HUES64 (cell line): Measurements from ENCODE around the gene CHN2.

Experiments
- H3K27ac ChIP-seq: 2 replicates; pipeline ENCODE4 v1.7.0; 2013; ENCODE audit warnings: low read depth, low read length, inconsistent platforms
- H3K27me3 ChIP-seq: 2 replicates; pipeline ENCODE4 v1.6.1; 2013; ENCODE audit warnings: mild to moderate bottlenecking, low read length; ENCODE audit not compliant: insufficient read depth
- H3K36me3 ChIP-seq: 2 replicates; pipeline ENCODE4 v1.6.1; 2013; ENCODE audit warnings: mild to moderate bottlenecking, low read length; ENCODE audit not compliant: insufficient read depth
- H3K4me1 ChIP-seq: 2 replicates; pipeline ENCODE4 v1.6.1; 2013; ENCODE audit warnings: mild to moderate bottlenecking, low read length, moderate library complexity; ENCODE audit not compliant: insufficient read depth
- H3K4me3 ChIP-seq: 2 replicates; pipeline ENCODE4 v1.5.1; 2013; ENCODE audit warnings: mild to moderate bottlenecking, low read length, moderate library complexity
- H3K9ac ChIP-seq: 2 replicates; pipeline ENCODE4 v1.6.1; 2013; ENCODE audit warnings: mild to moderate bottlenecking, low read depth, low read length
- H3K9me3 ChIP-seq: 2 replicates; pipeline ENCODE4 v1.6.1; 2013; ENCODE audit warnings: low read depth, low read length; ENCODE audit not compliant: insufficient read depth
- WGBS: fragments of 150-250, 120-280 bp; methylation state at CpG from one replicate; pipeline ENCODE4 v1.1.7; 2013; ENCODE audit warnings: missing lambda C conversion rate; 5-methylcytosine and 5-hydroxymethylcytosine counted together

The CHN2 gene

GRCh38 chr7:29328045-29328444 lies 133.5 kb downstream of the CHN2 start:
- Histone ChIP-seq H3K27ac (no peak overlapping the region), H3K4me3 (no peak overlapping the region), H3K36me3 (no peaks in the 10 kb centered on the region), H3K9ac (no peak overlapping the region), H3K27me3 (no peaks in the 10 kb centered on the region), H3K9me3 (no peaks in the 10 kb centered on the region), H3K4me1 (no peaks in the 10 kb centered on the region; the same call in 1 of the 2 replicates)
- WGBS, result 94% methylated on average over 5 of the region's 5 CpGs

DNA sequence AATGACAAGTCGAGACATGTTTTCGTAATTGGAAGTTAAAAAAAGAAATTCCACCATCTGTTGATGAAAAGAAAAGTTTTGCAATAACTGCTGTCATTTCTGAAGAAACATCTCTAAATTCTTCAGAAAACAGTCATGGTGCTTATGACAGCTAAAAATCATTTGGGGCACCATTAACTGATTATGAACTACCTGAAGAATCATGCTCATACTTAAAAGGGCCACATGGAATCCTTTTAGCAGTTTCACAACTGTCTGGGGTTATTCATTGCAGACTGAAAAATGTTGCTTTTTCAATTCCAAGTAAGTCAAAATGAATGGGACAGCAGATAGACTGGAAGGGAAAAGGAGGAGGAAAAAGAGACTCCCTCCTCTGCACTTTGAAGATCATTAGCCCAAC lies 134.2 kb downstream of the CHN2 start:
- no peak overlapping the region for H3K4me3 ChIP-seq
- 100% methylated on average over 2 of the region's 2 CpGs for WGBS
- H3K9me3 ChIP-seq, result no peaks in the 10 kb centered on the region
- H3K9ac ChIP-seq, result no peak overlapping the region
- no peaks in the 10 kb centered on the region for H3K36me3 ChIP-seq
- H3K27ac ChIP-seq, result no peak overlapping the region
- no peaks in the 10 kb centered on the region for H3K27me3 ChIP-seq
- H3K4me1 ChIP-seq, result no peaks in the 10 kb centered on the region; the same call in 1 of the 2 replicates

- Histone ChIP-seq H3K27me3 (no peaks in the 10 kb centered on the region), H3K36me3 (no peaks in the 10 kb centered on the region), H3K27ac (no peak overlapping the region), H3K4me1 (no peaks in the 10 kb centered on the region; the same call in 1 of the 2 replicates), H3K9ac (no peak overlapping the region), H3K4me3 (no peak overlapping the region), H3K9me3 (no peaks in the 10 kb centered on the region)
- 100% methylated on average over 1 of the region's 3 CpGs for WGBS
Observed at GRCh38 chr7:29329686-29330085, 135.1 kb downstream of the CHN2 start.

GRCh38 chr7:29330136-29330535 lies 135.6 kb downstream of the CHN2 start:
- Histone ChIP-seq H3K4me1 (no peaks in the 10 kb centered on the region), H3K9me3 (no peaks in the 10 kb centered on the region), H3K4me3 (no peak overlapping the region), H3K27me3 (no peaks in the 10 kb centered on the region), H3K36me3 (no peaks in the 10 kb centered on the region), H3K9ac (no peak overlapping the region), H3K27ac (no peak overlapping the region)
- 96% methylated on average over 5 of the region's 5 CpGs for WGBS

DNA sequence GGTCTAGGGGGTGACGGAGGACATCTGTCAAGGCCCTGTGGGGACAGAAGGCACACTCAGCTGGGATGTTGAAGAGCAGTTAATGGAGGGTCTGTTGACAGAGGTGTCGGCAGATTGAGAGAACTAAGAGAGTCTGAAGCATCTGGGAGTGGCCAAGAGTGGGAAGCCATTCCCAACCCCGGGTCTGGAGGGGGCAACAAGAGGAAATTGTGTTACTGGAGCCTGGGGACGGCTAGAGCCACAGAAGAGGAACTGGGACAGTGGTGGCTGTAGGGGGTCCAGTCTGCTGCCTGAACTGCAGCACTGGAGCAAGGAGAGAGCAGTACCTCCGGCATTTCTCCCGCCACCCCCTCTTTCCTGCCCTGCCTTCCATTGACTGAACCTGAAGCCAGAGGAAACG lies 136.6 kb downstream of the CHN2 start:
- Histone ChIP-seq H3K4me3 (no peak overlapping the region), H3K36me3 (no peaks in the 10 kb centered on the region), H3K9ac (no peak overlapping the region), H3K4me1 (no peaks in the 10 kb centered on the region), H3K9me3 (no peaks in the 10 kb centered on the region), H3K27me3 (no peaks in the 10 kb centered on the region), H3K27ac (no peak overlapping the region)
- WGBS, result 87% methylated on average over 7 of the region's 7 CpGs

- H3K9me3 ChIP-seq, result no peaks in the 10 kb centered on the region
Observed at GRCh38 chr7:29332042-29332811, 137.7 kb downstream of the CHN2 start.

DNA sequence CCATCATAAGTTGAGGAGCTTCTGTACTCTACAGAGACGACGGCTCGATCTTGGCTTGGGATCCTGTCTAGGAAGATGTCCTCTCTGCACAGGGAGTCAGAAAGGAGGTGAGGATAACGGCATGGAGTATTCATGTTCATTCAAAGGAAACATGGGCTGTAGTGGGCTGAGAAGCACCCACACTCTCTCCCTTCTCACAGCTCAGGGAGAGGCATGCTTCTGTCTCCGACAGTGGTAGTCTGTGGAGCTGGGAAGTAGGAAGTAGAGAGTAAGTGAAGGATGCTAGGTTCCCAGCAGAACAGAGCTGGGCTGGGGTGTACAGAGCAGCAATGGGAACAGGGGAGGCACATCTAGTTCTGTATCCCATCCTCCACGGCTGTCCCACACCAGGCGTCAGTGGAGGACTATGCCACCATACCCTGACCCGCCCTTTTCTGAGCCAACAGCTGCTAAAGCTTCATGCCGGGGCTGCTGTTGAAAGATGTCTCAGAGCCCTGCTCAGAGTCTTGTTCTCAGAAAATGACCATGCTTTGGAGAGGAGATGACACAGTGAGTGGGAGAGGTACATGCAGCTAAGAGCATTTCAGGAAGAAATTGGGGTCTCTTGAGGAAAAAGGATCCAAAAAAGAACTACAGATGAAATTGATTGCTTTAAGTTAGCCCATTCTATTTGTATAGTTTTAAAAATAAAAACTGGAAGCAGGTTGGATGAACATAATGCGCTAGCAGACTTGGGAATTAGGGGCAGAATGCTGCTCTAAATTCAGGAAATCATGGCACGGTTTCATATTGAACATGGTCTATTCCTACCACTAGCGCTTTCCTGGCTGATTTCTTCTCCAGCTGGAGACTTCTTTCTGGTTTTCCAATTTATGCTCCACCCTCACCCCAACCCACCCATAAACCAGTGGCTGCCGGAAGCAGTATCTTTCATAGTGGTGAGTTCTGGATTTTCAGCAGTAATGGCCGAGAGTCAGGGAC lies 138.6 kb downstream of the CHN2 start:
- no peak overlapping the region for H3K9ac ChIP-seq
- WGBS, result 96% methylated on average over 14 of the region's 14 CpGs
- H3K4me3 ChIP-seq, result no peak overlapping the region
- no peaks in the 10 kb centered on the region for H3K9me3 ChIP-seq
- no peaks in the 10 kb centered on the region for H3K36me3 ChIP-seq
- H3K4me1 ChIP-seq, result no peaks in the 10 kb centered on the region
- H3K27ac ChIP-seq, result no peak overlapping the region
- no peaks in the 10 kb centered on the region for H3K27me3 ChIP-seq

More at GRCh38 chr7:29332042-29332811, 137.7 kb downstream of the CHN2 start:
- no peaks in the 10 kb centered on the region for H3K27me3 ChIP-seq
- no peaks in the 10 kb centered on the region for H3K4me1 ChIP-seq
- 91% methylated on average over 14 of the region's 14 CpGs for WGBS
- no peaks in the 10 kb centered on the region for H3K36me3 ChIP-seq
- no peak overlapping the region for H3K9ac ChIP-seq
- H3K27ac ChIP-seq, result no peak overlapping the region
- no peak overlapping the region for H3K4me3 ChIP-seq

GRCh38 chr7:29335188-29336083 lies 140.9 kb downstream of the CHN2 start:
- Histone ChIP-seq H3K9ac (no peak overlapping the region), H3K36me3 (no peaks in the 10 kb centered on the region), H3K9me3 (no peaks in the 10 kb centered on the region), H3K27ac (no peak overlapping the region), H3K27me3 (no peaks in the 10 kb centered on the region), H3K4me1 (no peaks in the 10 kb centered on the region), H3K4me3 (no peak overlapping the region)
- WGBS, result 92% methylated on average over 6 of the region's 6 CpGs

DNA sequence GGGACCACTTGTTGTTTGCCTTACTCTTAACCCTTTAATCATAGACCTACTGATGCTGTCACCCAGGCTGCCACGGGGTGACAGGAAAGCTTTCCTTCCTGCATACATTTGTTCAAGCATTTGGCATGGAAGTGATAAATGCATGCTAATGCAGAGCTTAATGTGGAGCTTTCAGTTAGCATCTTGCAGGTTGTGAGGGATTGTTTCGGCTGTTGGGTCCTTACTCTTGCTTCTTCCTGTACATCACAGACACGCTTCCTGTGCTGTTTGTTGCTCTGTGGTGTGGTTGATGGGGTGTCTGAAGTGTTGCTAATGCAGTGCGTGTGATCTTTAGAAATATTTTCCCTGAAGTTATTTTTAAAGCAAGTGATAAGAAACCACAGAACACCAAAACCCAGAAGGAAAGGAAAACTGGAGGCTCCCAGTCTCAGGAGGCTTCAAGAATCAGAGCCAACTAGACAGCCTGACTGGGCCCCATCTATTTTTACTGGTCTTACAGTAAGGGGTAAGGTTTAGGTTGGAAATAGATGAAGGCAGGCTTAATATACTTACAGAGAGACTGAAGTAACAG lies 143.1 kb downstream of the CHN2 start:
- Histone ChIP-seq H3K27me3 (no peaks in the 10 kb centered on the region), H3K4me3 (no peak overlapping the region), H3K9me3 (no peaks in the 10 kb centered on the region), H3K27ac (no peak overlapping the region), H3K9ac (no peak overlapping the region), H3K4me1 (no peaks in the 10 kb centered on the region), H3K36me3 (no peaks in the 10 kb centered on the region)
- 73% methylated on average over 3 of the region's 4 CpGs for WGBS

DNA sequence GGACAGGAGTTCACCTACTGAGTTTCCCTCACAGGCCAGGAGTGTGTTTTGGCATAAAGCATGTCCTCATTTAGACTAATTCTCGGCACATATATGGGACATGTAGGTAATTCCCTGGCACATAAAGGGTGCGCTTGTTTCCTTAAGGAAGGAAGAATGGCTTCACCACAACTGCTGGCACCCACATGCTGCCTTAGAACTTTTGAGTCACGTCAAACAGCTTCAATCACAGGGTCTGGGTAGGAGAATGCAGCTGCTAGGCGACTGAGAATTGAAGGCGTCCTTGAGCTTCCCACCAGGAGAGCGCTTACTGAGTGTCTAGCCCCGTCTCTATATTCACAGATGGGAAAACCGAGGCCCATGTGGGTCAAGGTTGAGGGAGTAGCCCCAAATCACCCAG lies 146.1 kb downstream of the CHN2 start:
- Histone ChIP-seq H3K27ac (no peak overlapping the region), H3K4me1 (no peaks in the 10 kb centered on the region), H3K4me3 (no peak overlapping the region), H3K9me3 (no peaks in the 10 kb centered on the region), H3K27me3 (no peaks in the 10 kb centered on the region), H3K9ac (no peak overlapping the region), H3K36me3 (no peaks in the 10 kb centered on the region)
- WGBS, result 93% methylated on average over 8 of the region's 8 CpGs
